Gastroesophageal sphincter (tissue), 3 donors: ENCODE data around the gene PPP1R13B.
"Not testable (repeated sequence)": the region's sequence is repeated elsewhere in the genome, so short reads cannot be mapped to it uniquely, and the experiment has no call there.

Experiments used
- POLR2A ChIP-seq, 2 donors: fragments of 450-650 bp; IDR thresholded peaks; one replicate each; pipeline ENCODE4 v1.6.1; 2017; ENCODE audit warnings: antibody characterized with exemption in 2 of 2, mild to moderate bottlenecking in 2 of 2, moderate library complexity in 1 of 2
- TF ChIP-seq, protein P1 (sequence below), 4 experiments: fragments of 200-600 bp in 2 of 4; fragments of 450-650 bp in 2 of 4; sonication (generic) in 1 of 4; IDR thresholded peaks; one replicate each; pipeline ENCODE4 v1.5.1; 2017 to 2019; ENCODE audit warnings: antibody characterized with exemption in 4 of 4, mild to moderate bottlenecking in 2 of 4, moderate library complexity in 2 of 4

DNA sequence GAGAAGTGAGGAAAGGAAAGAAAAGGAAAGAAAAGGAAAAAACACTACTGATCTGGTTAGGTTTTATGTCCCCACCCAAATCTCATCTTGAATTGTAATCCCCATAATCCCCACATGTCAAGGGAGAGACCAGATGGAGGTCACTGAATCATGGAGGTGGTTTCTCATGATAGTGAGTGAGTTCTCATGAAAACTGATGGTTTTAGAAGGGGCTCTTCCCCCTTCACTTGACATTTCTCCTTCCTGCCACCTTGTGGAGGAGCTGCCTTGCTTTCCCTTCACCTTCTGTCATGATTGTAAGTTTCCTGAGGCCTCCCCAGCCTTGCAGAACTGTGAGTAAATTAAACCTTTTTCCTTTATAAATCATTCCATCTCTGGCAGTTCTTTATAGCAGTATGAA is 54.2 kb downstream of the PPP1R13B start:
- TF ChIP-seq POLR2A (IDR thresholded peaks at IDR 0.05) = not testable (repeated sequence)
- TF ChIP-seq, protein P1, sequence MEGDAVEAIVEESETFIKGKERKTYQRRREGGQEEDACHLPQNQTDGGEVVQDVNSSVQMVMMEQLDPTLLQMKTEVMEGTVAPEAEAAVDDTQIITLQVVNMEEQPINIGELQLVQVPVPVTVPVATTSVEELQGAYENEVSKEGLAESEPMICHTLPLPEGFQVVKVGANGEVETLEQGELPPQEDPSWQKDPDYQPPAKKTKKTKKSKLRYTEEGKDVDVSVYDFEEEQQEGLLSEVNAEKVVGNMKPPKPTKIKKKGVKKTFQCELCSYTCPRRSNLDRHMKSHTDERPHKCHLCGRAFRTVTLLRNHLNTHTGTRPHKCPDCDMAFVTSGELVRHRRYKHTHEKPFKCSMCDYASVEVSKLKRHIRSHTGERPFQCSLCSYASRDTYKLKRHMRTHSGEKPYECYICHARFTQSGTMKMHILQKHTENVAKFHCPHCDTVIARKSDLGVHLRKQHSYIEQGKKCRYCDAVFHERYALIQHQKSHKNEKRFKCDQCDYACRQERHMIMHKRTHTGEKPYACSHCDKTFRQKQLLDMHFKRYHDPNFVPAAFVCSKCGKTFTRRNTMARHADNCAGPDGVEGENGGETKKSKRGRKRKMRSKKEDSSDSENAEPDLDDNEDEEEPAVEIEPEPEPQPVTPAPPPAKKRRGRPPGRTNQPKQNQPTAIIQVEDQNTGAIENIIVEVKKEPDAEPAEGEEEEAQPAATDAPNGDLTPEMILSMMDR (IDR thresholded peaks at IDR 0.05) = not testable (repeated sequence)
